ENCODE data around the gene WHRN.

The WHRN gene

DNA sequence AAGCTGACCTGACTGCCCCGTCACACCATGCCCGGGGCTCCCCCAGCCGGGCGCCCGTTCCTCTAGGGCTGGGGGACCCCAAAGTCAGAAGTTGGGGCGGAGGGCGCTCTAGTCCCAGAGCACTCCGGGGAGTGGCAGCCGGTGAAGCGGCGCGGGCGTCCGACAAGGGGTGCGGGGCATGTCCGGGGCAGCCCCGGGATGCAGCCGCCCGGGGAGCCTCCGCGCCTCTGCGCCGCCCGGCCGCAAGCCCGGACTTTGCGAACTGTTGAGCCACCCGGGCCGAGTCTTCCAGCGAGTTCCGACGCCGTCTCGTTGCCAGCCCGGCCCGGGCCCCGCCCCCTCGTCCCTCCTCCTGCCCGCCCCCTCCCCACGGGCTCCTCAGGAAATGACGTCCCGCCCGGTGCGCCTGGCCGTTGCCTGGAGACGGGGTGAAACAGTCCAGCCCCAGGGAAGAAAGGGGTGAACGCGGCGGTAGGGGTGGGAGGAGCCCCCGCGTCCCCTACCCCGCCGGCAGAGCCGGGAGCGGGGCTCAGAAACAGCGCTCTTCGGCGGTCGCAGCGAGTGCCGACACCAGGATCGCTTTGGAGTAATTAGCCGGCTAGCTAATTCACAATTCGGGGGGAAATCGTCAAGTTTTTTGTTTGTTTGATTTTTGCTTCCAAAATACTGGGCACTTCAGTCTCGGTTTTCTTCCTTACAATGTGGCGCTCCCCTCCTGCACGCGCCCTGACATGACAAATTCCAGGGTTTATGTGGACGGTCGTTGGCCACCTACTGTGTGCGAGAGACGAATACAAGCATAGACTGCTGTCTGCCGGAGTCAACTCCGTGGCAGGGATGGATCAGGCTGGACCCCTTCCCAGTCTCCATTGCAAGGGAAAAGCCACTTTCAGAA lies at the start of gene WHRN:
Gene WHRN (minus strand): TSS at position 287 of the 895 bp plus-strand sequence. CDS start 672 bp downstream, outside the sequence.
- in situ Hi-C loops (cut with MboI; ENCODE audit: low sequenced_read_pairs), result no loop called here

DNA sequence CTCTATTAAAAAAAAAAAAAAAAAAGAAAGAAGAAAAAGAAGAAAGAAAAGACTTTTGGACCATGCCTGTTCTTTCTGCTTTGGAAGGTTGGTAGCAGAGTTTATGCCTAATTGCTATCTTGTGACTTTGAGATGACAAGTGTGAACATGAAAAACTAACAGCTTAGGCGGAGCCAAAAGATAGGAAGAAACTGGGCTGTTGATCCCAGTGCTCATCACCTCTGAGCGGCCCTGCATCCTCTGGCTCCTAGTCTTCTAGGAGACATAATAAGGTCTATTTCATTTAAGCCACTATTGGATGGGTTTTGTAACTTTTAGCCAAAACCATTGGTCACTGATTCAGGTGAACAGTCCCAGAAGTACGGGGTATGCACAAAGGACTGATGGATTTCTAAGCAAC lies 47.9 kb upstream of the WHRN start:
- in situ Hi-C loops (cut with MboI; ENCODE audit: low sequenced_read_pairs), result no loop called here

DNA sequence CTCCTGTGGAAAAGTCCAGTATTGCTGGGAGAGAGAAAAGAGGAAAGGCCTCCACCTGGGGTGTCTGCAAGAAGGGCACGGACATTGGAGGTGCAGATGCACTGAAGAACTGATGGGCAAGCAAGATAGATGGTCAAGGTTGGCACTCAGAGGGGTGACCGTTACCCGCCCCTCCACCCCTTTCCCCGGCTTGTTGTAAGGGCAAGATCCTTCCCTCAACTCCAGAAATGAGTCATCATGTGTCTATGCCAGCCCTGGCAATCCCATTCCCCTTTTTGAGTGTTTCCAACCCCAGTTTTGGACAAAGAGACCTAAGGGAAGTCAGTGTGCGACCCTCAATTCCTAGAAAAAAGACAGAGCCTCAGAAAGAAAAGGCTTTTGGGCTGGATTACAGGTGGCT lies 47.4 kb upstream of the WHRN start:
- in situ Hi-C loops (cut with MboI; ENCODE audit: low sequenced_read_pairs), result no loop called here

DNA sequence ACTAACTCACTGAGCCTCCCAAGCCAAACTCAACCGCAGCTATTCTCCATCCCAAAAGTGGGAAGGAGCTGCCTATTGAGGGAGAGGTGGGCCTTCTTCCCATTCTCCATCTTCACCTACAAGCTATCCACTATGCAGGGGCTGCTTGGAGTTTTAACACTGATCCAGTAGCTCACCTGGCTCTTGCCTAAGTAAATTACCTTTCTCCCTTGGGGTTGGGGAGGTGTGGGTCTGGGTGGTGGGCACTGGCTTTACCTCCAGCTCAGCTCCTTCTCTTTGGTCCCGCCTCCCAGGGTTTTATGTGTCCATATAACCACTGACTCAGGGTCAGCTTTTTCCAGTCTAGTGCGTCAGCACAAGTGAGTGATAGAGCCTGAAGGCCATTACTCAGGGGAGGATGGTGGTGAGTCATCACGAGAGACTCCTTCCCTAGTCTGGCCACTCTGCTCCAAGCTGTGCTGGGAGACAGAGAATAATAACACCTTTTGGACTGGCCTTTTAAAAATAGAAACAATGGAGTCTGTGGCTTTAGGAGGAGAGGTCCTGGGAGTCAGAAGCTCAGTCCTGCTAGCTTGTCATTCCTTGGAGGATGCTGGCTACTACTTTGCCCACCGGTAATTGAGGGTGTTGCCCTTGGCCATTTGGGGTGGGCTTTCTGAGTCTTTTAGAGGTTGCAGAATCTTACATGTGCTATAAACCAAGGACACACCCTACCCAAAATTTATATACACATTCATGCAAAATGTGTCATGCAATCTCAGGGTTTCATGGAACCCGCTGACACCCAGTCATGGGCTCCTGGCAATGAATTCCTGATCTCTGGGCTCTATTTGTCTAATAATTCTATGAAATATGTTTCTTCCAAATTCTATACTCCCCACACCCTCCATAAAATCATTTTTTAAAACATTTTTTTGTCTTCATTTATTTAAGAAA lies 46.7 kb upstream of the WHRN start:
- in situ Hi-C loops (cut with MboI; ENCODE audit: low sequenced_read_pairs), result no loop called here

DNA sequence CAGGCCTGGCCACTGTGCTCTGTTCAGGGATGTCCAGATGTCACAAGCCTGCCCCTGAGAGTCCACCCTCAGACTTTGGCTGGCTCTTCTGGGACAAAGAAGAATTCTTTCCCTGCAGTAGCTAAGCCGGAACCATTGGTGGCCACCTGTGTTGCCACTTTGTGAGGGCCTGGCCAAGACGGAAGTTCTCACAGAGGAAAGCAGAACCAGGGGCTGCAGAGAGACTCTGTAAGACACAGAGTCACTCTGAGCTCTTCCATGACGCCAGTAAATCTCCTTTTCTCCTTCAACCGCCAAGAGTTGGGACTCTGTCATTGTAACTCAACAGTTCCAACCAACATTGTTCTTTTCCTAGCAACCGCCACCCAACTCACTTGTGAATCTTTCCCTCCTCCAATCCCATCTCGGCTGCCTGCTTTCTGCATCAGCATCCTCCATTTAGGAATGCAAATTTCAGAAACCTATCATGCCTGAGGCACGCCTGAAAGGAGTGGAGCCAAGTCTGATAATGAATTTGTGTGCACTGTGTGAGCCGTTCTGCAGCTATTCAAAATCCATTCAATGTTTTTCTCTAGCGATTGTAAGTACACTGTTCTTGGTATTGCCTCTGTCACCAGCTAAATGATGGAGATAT lies 44.5 kb upstream of the WHRN start:
- in situ Hi-C loops (cut with MboI; ENCODE audit: low sequenced_read_pairs), result no loop called here

GRCh38 chr9:114546851-114547250 lies 41.6 kb upstream of the WHRN start:
- in situ Hi-C loops (cut with MboI; ENCODE audit: low sequenced_read_pairs), result no loop called here

DNA sequence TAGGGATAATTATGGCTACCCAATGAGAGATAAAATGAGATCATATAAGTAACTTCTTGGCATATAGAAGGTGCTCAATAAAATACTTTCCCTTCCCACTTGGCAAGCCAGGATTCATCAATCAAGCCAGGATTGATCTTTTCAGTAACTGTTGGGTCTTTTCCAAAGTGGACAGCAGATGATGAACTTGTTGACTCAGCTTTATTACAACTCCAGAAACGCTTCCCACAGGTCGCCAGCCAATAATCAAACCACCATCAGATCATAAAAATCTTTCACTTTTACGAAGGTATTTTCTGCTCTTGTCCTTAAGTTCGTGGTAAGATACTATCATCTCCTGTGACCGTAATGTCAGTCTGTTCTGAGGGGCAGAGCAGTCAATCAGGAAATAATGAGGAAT lies 39.8 kb upstream of the WHRN start:
- in situ Hi-C loops (cut with MboI; ENCODE audit: low sequenced_read_pairs), result no loop called here

DNA sequence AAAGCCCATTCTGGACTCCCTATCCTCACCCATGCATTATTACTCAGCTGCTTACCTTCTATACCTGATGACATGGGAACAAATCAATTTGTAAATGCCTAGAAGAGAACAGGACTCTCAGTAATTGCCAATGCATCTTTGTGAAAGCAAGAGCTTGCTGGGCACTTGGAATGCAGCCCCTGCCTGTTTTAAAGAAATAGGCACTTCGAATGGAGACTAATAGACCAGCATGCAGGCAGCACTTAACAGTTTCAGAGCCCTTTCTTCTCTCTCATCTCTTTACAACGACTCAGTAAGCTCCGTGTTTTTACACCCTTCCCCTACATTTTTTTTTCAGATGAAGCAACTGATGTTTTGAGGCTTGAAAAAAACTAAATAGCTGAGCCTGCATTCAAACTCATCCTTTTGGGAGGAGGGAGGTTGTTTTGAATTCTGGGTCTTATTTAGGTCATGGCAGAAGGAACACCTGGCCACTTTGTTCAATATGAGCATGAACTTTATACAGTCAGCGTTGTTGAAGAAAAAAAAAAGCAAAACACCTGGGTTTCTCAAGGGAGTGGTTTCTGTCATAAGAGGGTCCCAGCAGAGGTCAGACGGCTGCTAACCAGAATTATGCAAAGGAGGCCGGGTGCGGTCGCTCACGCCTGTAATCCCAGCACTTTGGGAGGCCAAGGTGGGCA lies 34.6 kb upstream of the WHRN start:
- in situ Hi-C loops (cut with MboI; ENCODE audit: low sequenced_read_pairs), result no loop called here

- in situ Hi-C loops (cut with MboI; ENCODE audit: low sequenced_read_pairs), result no loop called here
These were observed 33.0 kb upstream of the WHRN start for GRCh38 chr9:114538241-114538640.

DNA sequence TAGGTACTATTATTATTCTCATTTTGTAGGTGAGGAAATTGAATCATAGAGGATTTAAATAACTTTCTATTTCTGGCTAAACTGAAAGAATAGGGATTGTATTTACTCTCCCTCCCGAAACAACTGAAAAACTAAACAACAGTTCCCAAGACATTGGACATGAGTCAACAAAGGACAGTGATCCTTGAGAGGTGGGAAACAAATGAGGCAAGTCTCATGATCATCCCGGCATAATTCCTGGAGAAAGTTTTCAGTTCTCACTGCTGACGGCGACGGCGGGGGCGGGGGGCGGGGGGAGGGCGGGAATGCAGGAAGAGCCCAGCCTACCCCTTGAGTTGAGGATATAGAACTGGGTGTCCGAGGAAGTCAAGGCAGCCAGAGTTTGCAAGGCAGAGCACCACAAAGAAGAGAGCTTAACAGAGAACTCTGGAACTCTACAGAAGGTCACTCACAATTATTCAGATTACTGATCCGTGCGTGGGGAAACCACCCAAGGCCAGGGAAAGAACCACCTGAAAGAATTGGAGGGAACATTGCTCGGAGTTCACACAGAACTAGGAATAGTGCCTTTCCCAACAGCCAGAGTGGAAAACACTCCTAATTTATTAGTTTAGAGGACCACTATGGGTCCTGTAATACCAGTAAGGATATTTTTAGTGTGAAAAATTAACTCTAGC lies 27.4 kb upstream of the WHRN start:
- in situ Hi-C loops (cut with MboI; ENCODE audit: low sequenced_read_pairs), result no loop called here

DNA sequence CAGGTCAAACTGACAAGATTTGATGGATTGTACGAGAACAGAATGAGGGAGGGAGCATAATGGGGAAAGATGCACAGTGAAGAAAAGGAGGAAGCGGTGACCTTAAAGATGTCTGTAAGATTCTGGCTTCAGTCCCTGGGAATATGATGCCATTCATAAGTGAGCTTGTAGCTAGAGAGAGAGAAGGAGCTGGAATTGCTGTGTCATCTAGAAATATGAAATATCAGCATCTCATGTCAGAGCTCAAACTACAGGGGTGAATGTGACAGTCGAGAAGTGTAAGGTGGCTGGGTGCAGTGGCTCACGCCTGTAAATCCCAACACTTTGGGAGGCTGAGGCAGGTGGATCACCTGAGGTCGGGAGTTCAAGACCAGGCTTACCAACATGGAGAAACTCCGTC lies 24.0 kb upstream of the WHRN start:
- in situ Hi-C loops (cut with MboI; ENCODE audit: low sequenced_read_pairs), result no loop called here

DNA sequence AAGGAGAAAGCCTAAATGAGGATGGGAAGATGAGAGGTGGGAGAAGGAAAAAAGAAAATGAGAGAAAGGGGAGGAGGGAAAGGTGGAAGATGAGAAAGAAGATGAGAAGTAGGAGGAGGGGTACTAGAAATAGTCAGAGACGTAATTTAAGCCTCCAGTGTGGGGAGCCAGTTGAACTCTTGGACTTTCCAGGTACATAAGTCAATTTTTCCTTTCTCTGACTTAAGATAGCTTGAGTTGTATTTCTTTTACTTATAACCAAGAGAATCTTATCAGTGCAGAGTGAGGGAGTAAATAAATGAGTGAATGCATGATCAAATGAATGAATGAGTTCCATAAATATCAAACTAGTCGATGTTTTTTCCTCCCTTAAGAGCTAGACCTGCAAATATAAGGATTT lies 21.5 kb upstream of the WHRN start:
- in situ Hi-C loops (cut with MboI; ENCODE audit: low sequenced_read_pairs), result no loop called here

GRCh38 chr9:114525513-114525912 lies 20.2 kb upstream of the WHRN start:
- in situ Hi-C loops (cut with MboI; ENCODE audit: low sequenced_read_pairs), result no loop called here

GRCh38 chr9:114524247-114524681 lies 19.0 kb upstream of the WHRN start:
- in situ Hi-C loops (cut with MboI; ENCODE audit: low sequenced_read_pairs), result no loop called here

DNA sequence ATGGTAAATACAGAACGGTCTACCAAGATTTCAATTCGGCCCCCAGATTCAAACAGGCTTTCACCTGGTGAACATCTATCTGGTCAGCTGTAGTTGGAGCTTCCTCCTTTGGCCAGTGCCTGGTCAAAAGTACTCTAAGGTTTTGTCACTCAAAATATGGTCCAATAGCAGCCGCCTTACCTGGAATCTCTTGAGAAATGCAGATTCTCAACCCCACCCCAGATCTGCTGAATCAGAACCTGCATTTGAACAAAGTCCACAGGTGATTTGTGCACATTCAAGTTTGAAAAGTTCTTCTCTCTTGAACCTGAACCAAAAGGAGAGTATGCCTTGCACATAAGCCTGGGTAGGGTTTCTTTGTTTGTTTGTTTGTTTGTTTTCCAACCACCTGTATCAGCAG lies 17.6 kb upstream of the WHRN start:
- in situ Hi-C loops (cut with MboI; ENCODE audit: low sequenced_read_pairs), result no loop called here

DNA sequence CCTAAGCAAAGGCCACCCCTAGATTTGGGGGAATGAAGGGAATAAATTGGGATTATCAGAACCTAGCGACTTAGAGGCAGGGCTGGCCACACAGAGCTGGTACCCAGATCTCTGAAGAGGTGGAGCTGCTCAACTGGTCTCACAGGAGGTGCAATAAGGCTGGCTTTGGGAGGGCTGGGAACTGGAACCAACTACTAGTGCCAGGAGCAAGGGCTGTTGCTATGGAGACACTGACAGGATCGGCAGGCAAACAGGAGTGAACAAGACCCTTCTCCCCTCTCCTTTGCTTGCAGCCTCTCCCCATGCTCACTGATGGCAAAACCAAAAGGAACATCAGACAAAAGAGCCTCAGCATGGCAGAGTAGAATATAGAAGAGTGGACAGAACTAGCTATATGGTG lies 17.0 kb upstream of the WHRN start:
- in situ Hi-C loops (cut with MboI; ENCODE audit: low sequenced_read_pairs), result no loop called here

GRCh38 chr9:114521846-114522245 lies 16.6 kb upstream of the WHRN start:
- in situ Hi-C loops (cut with MboI; ENCODE audit: low sequenced_read_pairs), result no loop called here

GRCh38 chr9:114518599-114519022 lies 13.3 kb upstream of the WHRN start:
- in situ Hi-C loops (cut with MboI; ENCODE audit: low sequenced_read_pairs), result no loop called here

GRCh38 chr9:114518120-114518519 lies 12.8 kb upstream of the WHRN start:
- in situ Hi-C loops (cut with MboI; ENCODE audit: low sequenced_read_pairs), result no loop called here

- in situ Hi-C loops (cut with MboI; ENCODE audit: low sequenced_read_pairs), result no loop called here
These were observed 11.6 kb upstream of the WHRN start for GRCh38 chr9:114516913-114517312.

Measured in HL-60/S4 treated with retinoic acid at 250 ng/mL for 4 days and 3 days (cell line).